Smooth muscle cell (in vitro differentiated cells): ENCODE results near the gene MAML3. TPM values are rescaled to one million over a fixed set of nuclear protein-coding genes. Genes with fewer than 3 reads are reported as not detected.
A peak's percentile ranks its signal among the peaks of the same experiment; 100 is the strongest.

ENCODE experiments used
- DNase-seq: peaks from one replicate; lab custom pipeline; 2025; ENCODE audit not compliant: unreplicated experiment; lab: John Stamatoyannopoulos, UW
- H2AFZ ChIP-seq: fragments of 200-600 bp; sonication (generic); 2 replicates; pipeline ENCODE4 v1.6.0; 2016; ENCODE audit warnings: antibody characterized with exemption, low read depth, mild to moderate bottlenecking
- H3F3A ChIP-seq: fragments of 200-600 bp; sonication (generic); 2 replicates; pipeline ENCODE4 v1.6.0; 2017; ENCODE audit warnings: antibody characterized with exemption, low read depth
- H3K27ac ChIP-seq: fragments of 200-600 bp; sonication (generic); 2 replicates; pipeline ENCODE4 v1.5.1; 2016; ENCODE audit warnings: low read depth, mild to moderate bottlenecking
- H3K27me3 ChIP-seq: fragments of 200-600 bp; sonication (generic); 2 replicates; pipeline ENCODE4 v1.6.1; 2016; ENCODE audit warnings: low read depth, mild to moderate bottlenecking
- H3K36me3 ChIP-seq: fragments of 200-600 bp; sonication (generic); 2 replicates; pipeline ENCODE4 v1.5.1; 2016; ENCODE audit warnings: low read depth
- H3K4me1 ChIP-seq: fragments of 200-600 bp; sonication (generic); 2 replicates; pipeline ENCODE4 v1.5.1; 2016; ENCODE audit warnings: low read depth
- H3K4me2 ChIP-seq: fragments of 200-600 bp; sonication (generic); 2 replicates; pipeline ENCODE4 v1.6.0; 2016; ENCODE audit warnings: mild to moderate bottlenecking
- H3K4me3 ChIP-seq: fragments of 200-600 bp; sonication (generic); 2 replicates; pipeline ENCODE4 v1.5.1; 2016; ENCODE audit warnings: mild to moderate bottlenecking
- H3K79me2 ChIP-seq: fragments of 200-600 bp; sonication (generic); 2 replicates; pipeline ENCODE4 v1.6.0; 2016; ENCODE audit warnings: low read depth, mild to moderate bottlenecking
- H3K9ac ChIP-seq: fragments of 200-600 bp; sonication (generic); 2 replicates; pipeline ENCODE4 v1.6.0; 2016; ENCODE audit warnings: low read depth
- H3K9me3 ChIP-seq: fragments of 200-600 bp; sonication (generic); replicated peaks from 2 replicates; pipeline ENCODE4 v1.5.1; 2016; ENCODE audit warnings: low read depth
- H4K20me1 ChIP-seq: fragments of 200-600 bp; sonication (generic); 2 replicates; pipeline ENCODE4 v1.6.0; 2016; ENCODE audit warnings: low read depth
- WGBS: methylation state at CpG from one replicate; pipeline ENCODE4 v1.1.7; 2016; ENCODE audit warnings: low lambda C conversion rate; 5-methylcytosine and 5-hydroxymethylcytosine counted together
- polyA plus RNA-seq: library from polyadenylated mRNA; unstranded; fragments of >200 nt; fragmentation: Nextera tagmentation; extraction: Ambion mirVana; gene quantifications from 2 replicates; pipeline ENCODE4 v1.2.1, GENCODE V29; 2016
- total RNA-seq: library from RNA; depleted of rRNA; stranded (reverse); fragments of >200 nt; gene quantifications from 2 replicates; pipeline ENCODE4 v1.2.3, GENCODE V29; 2014
- TF ChIP-seq, protein P1 (sequence below): fragments of 200-600 bp; sonication (generic); IDR thresholded peaks from 2 replicates; pipeline ENCODE4 v1.5.1; 2017; ENCODE audit warnings: borderline replicate concordance, mild to moderate bottlenecking, antibody characterized with exemption; ENCODE audit not compliant: insufficient read depth, poor library complexity, severe bottlenecking

Gene MAML3
- total and polyA plus RNA-seq, 2 experiments from 2014 or later: 4.9 to 12.6 TPM

DNA sequence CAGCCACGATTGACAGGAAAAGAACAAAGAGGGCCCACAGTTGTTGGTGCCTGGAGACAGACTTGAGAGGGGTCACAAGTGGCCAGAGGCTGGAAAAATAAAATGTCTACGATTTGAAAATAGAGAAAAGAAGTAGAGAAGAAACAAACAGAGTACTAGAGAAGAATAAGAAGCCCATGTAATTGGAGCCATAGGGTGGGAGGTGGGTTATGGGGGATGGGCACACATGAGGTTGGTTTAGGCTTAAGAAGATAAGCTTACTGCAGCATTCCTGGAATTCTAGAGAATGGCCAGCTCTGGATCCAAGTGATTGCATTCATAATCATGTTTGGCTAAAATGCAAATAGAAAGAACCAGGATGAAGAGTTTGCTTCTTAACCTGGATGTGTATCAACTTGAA lies 210.7 kb downstream of the MAML3 start:
- 58% methylated on average over 2 of the region's 2 CpGs for WGBS

DNA sequence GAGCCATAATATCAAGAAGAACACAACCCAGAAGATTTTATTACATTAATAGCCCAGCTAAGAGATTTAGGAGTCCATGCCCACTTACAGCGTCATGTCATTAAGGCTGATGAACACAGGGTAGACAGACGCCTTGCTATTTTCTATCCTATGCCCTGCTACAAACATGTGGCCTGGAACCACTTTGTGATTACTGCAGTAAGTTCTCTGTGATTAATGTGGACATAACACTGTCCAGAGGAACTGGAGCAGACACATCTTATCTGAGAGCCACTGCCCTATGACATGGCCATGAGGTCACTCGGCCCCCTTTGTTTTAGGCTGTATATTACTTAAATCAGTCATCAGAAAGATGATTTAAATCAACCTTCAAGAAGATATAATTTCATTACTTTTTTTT lies 211.7 kb downstream of the MAML3 start:
- Histone ChIP-seq H3K27me3 (no peaks in the 10 kb centered on the region), H3K79me2 (peaks cover 42% of the 10 kb centered on the region), H3K9me3 (no peaks in the 10 kb centered on the region), H2AFZ (no peak overlapping the region), H3K9ac (no peak overlapping the region), H4K20me1 (peaks cover 21% of the 10 kb centered on the region), H3K27ac (peak overlapping the region; percentile 46), H3F3A (peaks cover 2% of the 10 kb centered on the region), H3K36me3 (no peaks in the 10 kb centered on the region), H3K4me1 (peaks cover 21% of the 10 kb centered on the region), H3K4me3 (no peak overlapping the region), H3K4me2 (peak overlapping the region; percentile 4)
- TF ChIP-seq, protein P1, sequence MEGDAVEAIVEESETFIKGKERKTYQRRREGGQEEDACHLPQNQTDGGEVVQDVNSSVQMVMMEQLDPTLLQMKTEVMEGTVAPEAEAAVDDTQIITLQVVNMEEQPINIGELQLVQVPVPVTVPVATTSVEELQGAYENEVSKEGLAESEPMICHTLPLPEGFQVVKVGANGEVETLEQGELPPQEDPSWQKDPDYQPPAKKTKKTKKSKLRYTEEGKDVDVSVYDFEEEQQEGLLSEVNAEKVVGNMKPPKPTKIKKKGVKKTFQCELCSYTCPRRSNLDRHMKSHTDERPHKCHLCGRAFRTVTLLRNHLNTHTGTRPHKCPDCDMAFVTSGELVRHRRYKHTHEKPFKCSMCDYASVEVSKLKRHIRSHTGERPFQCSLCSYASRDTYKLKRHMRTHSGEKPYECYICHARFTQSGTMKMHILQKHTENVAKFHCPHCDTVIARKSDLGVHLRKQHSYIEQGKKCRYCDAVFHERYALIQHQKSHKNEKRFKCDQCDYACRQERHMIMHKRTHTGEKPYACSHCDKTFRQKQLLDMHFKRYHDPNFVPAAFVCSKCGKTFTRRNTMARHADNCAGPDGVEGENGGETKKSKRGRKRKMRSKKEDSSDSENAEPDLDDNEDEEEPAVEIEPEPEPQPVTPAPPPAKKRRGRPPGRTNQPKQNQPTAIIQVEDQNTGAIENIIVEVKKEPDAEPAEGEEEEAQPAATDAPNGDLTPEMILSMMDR: no peak
- DNase-seq: no peak
- WGBS: 15% methylated on average over 3 of the region's 3 CpGs

More for the DNA sequence above, 210.7 kb downstream of the MAML3 start:
- Histone ChIP-seq H4K20me1 (peaks cover 24% of the 10 kb centered on the region), H3K4me3 (no peak overlapping the region), H3K9ac (no peak overlapping the region), H3K9me3 (no peaks in the 10 kb centered on the region), H3K27ac (peak overlapping the region; percentile 46), H3K79me2 (peaks cover 47% of the 10 kb centered on the region), H3K4me1 (peaks cover 24% of the 10 kb centered on the region), H2AFZ (no peak overlapping the region), H3K4me2 (peak overlapping the region; percentile 48), H3K27me3 (no peaks in the 10 kb centered on the region), H3F3A (peaks cover 2% of the 10 kb centered on the region), H3K36me3 (no peaks in the 10 kb centered on the region)
- TF ChIP-seq, protein P1: no peak
- no peak for DNase-seq

DNA sequence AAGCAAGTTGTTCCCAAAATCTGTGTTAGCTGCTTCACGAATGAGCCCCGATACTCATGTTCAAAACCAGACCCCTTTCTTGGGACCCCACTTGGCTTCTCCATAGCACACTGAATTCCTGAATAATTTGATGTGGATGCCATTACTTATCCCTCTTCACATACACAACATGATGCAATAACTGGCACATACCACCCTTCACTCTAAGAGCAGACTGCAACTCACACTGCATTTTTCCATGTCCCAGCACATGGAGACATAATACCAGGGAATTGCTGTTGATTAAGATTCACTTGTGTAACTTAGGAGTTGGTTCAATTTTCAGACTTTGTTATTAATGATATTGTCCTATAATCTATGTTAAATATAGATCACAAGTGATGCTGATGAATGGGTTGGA lies 213.4 kb downstream of the MAML3 start:
- no peaks in the 10 kb centered on the region for H3K9me3 ChIP-seq
- H3K4me2 ChIP-seq: no peak overlapping the region
- no peak for DNase-seq
- H3K9ac ChIP-seq: no peak overlapping the region
- H3F3A ChIP-seq: peaks cover 2% of the 10 kb centered on the region
- H3K27me3 ChIP-seq: no peaks in the 10 kb centered on the region
- H3K79me2 ChIP-seq: peaks cover 26% of the 10 kb centered on the region
- H2AFZ ChIP-seq: no peak overlapping the region
- peaks cover 14% of the 10 kb centered on the region for H3K4me1 ChIP-seq
- H3K4me3 ChIP-seq: no peak overlapping the region
- no peak overlapping the region for H3K27ac ChIP-seq
- peaks cover 10% of the 10 kb centered on the region for H4K20me1 ChIP-seq
- no peaks in the 10 kb centered on the region for H3K36me3 ChIP-seq
- WGBS: 96% methylated on average over 2 of the region's 2 CpGs
- TF ChIP-seq, protein P1: no peak

DNA sequence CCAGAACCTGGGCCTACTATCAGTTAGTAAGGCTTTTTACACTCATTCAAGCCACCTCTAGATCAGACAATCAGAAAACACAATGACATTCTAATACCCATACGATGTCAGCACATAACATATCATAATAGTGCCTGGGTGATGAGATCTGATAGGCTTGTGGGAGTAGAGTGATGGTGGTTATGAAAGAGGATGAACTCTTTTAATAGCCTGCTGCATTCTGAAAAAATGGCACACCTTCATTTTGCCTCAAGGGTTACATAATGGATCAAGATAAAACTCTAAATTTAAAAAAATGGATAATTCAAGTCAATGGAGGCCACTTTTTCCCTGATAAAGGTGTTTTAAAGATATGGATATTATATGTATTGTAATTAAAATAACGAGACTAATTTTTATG lies 215.6 kb downstream of the MAML3 start:
- no peaks in the 10 kb centered on the region for H3K36me3 ChIP-seq
- peaks cover 17% of the 10 kb centered on the region for H3K79me2 ChIP-seq
- no peak for DNase-seq
- no peak overlapping the region for H3K9ac ChIP-seq
- WGBS: 100% methylated on average over 2 of the region's 2 CpGs
- no peak overlapping the region for H3K27ac ChIP-seq
- no peaks in the 10 kb centered on the region for H3K9me3 ChIP-seq
- H3F3A ChIP-seq: peaks cover 2% of the 10 kb centered on the region
- peaks cover 9% of the 10 kb centered on the region for H3K4me1 ChIP-seq
- no peaks in the 10 kb centered on the region for H3K27me3 ChIP-seq
- H3K4me3 ChIP-seq: no peak overlapping the region
- peaks cover 13% of the 10 kb centered on the region for H4K20me1 ChIP-seq
- TF ChIP-seq, protein P1: no peak
- H2AFZ ChIP-seq: no peak overlapping the region
- no peak overlapping the region for H3K4me2 ChIP-seq
